Endothelial cell of umbilical vein (primary cell): ENCODE data around the gene FOXP4. TPM values are rescaled to one million over a fixed set of nuclear protein-coding genes. Genes with fewer than 3 reads are reported as not detected.

Experiments
- BruUV-seq: library from RNA; stranded (reverse); fragments of 400-500 nt; replicated peaks from 2 replicates; lab custom pipeline; 2021; lab: Mats Ljungman, UMichigan
- CTCF ChIA-PET: fragments of 300-600, 350-600 bp; sonication (Branson Sonifier 250); formaldehyde crosslinking; loops from one replicate; lab custom pipeline; 2021; ENCODE audit warnings: antibody characterized with exemption, inconsistent platforms; lab: Charles Lee
- POLR2A ChIA-PET: fragments of 300-600, 350-600 bp; sonication (Branson Sonifier 250); formaldehyde crosslinking; loops from one replicate; lab custom pipeline; 2021; ENCODE audit warnings: antibody characterized with exemption, inconsistent platforms; lab: Charles Lee
- DNase-seq: peaks from one replicate; pipeline ENCODE4 v3.0.0-alpha.2; 2011; ENCODE audit warnings: low read depth, low spot score
- FAIRE-seq: peaks from 2 replicates; lab custom pipeline; 2011; peaks lifted over from hg19 to GRCh38; lab: Jason Lieb, UNC
- H2AFZ ChIP-seq: 2 replicates; pipeline ENCODE4 v1.6.0; 2012; ENCODE audit warnings: low read depth, low read length, control low read depth, inconsistent platforms
- H3K27ac ChIP-seq: 2 replicates; pipeline ENCODE4 v1.5.1; 2011; ENCODE audit warnings: low read depth, mild to moderate bottlenecking, control low read depth, low read length, moderate library complexity; ENCODE audit not compliant: insufficient read depth
- H3K27me3 ChIP-seq, 2 experiments: 2 replicates each; pipeline versions ENCODE4 v1.6.0 to v1.6.1; 2011; ENCODE audit warnings: low read length in 2 of 2, mixed read lengths in 1 of 2; ENCODE audit not compliant: control insufficient read depth in 2 of 2, insufficient read depth in 2 of 2
- H3K36me3 ChIP-seq, 2 experiments: 2 replicates in 1 of 2; 3 replicates in 1 of 2; pipeline ENCODE4 v1.5.1; 2011; ENCODE audit warnings: low read length in 2 of 2, mild to moderate bottlenecking in 1 of 2, moderate library complexity in 1 of 2; ENCODE audit not compliant: control insufficient read depth in 2 of 2, insufficient read depth in 2 of 2; ENCODE audit errors: extremely low read depth in 1 of 2
- H3K4me1 ChIP-seq: 3 replicates; pipeline ENCODE4 v1.5.1; 2011; ENCODE audit warnings: mild to moderate bottlenecking, low read length; ENCODE audit not compliant: control insufficient read depth, insufficient read depth; ENCODE audit errors: extremely low read depth
- H3K4me2 ChIP-seq: 2 replicates; pipeline ENCODE4 v1.6.1; 2011; ENCODE audit warnings: low read length, control low read depth, mixed read lengths; ENCODE audit not compliant: insufficient read depth
- H3K4me3 ChIP-seq, 3 experiments: fragments of 200-600 bp in 1 of 3; sonication (generic), shearing (Covaris generic) in 1 of 3; replicated peaks in 1 of 3; 2 replicates each; pipeline ENCODE4 v1.5.1; 2011 to 2016; ENCODE audit warnings: control low read depth in 3 of 3, low read length in 3 of 3, mild to moderate bottlenecking in 2 of 3, inconsistent platforms in 1 of 3, low read depth in 1 of 3, moderate library complexity in 1 of 3; ENCODE audit not compliant: insufficient read depth in 1 of 3
- H3K79me2 ChIP-seq: 2 replicates; pipeline ENCODE4 v1.6.0; 2012; ENCODE audit warnings: low read length, inconsistent platforms; ENCODE audit not compliant: control insufficient read depth, insufficient read depth
- H3K9ac ChIP-seq: replicated peaks from 2 replicates; pipeline ENCODE3; 2011; ENCODE audit warnings: low read length, control low read depth; ENCODE audit not compliant: insufficient read depth; ENCODE audit errors: extremely low read depth
- H3K9me1 ChIP-seq: replicated peaks from 3 replicates; pipeline ENCODE4 v1.6.0; 2011; ENCODE audit warnings: mild to moderate bottlenecking, low read length; ENCODE audit not compliant: control insufficient read depth, insufficient read depth; ENCODE audit errors: extremely low read depth
- H3K9me3 ChIP-seq: replicated peaks from 2 replicates; pipeline ENCODE4 v1.5.1; 2012; ENCODE audit warnings: low read length, inconsistent platforms; ENCODE audit not compliant: control insufficient read depth, insufficient read depth
- H4K20me1 ChIP-seq: replicated peaks from 2 replicates; pipeline ENCODE3; 2011; ENCODE audit warnings: mild to moderate bottlenecking, low read length; ENCODE audit not compliant: control insufficient read depth, insufficient read depth; ENCODE audit errors: extremely low read depth
- CTCF ChIP-seq, 2 donors: IDR thresholded peaks; 1 replicate in 1 of 2; 2 replicates in 1 of 2; pipeline ENCODE4 v1.5.1; 2011; ENCODE audit warnings: low read length in 2 of 2, mild to moderate bottlenecking in 2 of 2, moderate library complexity in 2 of 2, control low read depth in 1 of 2, inconsistent platforms in 1 of 2, low read depth in 1 of 2; ENCODE audit not compliant: insufficient read depth in 1 of 2; ENCODE audit errors: extremely low read depth in 1 of 2
- EZH2 ChIP-seq: IDR thresholded peaks from 2 replicates; pipeline ENCODE4 v1.6.1; 2012; ENCODE audit warnings: borderline replicate concordance, low read depth, mild to moderate bottlenecking, moderate library complexity, low read length, inconsistent platforms; ENCODE audit not compliant: severe bottlenecking
- FOS ChIP-seq: IDR thresholded peaks from 2 replicates; pipeline ENCODE4 v1.6.1; 2011; ENCODE audit warnings: mild to moderate bottlenecking, low read length, moderate library complexity, borderline replicate concordance; ENCODE audit not compliant: insufficient read depth
- GATA2 ChIP-seq: IDR thresholded peaks from 2 replicates; pipeline ENCODE4 v1.7.0; 2011; ENCODE audit warnings: low read depth, mild to moderate bottlenecking, moderate library complexity, mixed read lengths, low read length; ENCODE audit not compliant: insufficient read length, insufficient read depth
- JUN ChIP-seq: IDR thresholded peaks from 2 replicates; pipeline ENCODE4 v1.6.1; 2011; ENCODE audit warnings: borderline replicate concordance, low read depth; ENCODE audit not compliant: insufficient read length, insufficient read depth
- MAX ChIP-seq: IDR thresholded peaks from 2 replicates; pipeline ENCODE4 v1.6.1; 2011; ENCODE audit not compliant: insufficient read depth, insufficient read length
- MYC ChIP-seq: IDR thresholded peaks from one replicate; pipeline ENCODE4 v1.6.1; 2011; ENCODE audit warnings: mild to moderate bottlenecking, low read depth, low read length
- POLR2A ChIP-seq: IDR thresholded peaks from 2 replicates; pipeline ENCODE4 v1.6.1; 2012; ENCODE audit warnings: low read depth, mild to moderate bottlenecking, control low read depth, low read length
- POLR2AphosphoS5 ChIP-seq: IDR thresholded peaks from 2 replicates; pipeline ENCODE4 v1.6.1; 2012; ENCODE audit warnings: low read depth, mild to moderate bottlenecking, control low read depth, low read length, moderate library complexity; ENCODE audit not compliant: insufficient read depth
- dilution Hi-C: fragments of 300-500 bp; cut with MboI; formaldehyde crosslinking; loops from one replicate; pipeline ENCODE4 v1.15.0; 2019; ENCODE audit warnings: low sequenced_read_pairs; ENCODE audit not compliant: extremely low pct_ligation_motif_present
- intact Hi-C: fragments of 100-400 bp; cut with micrococcal nuclease; formaldehyde crosslinking; loops from one replicate; pipeline ENCODE4 v1.10.0; 2022
- polyA plus RNA-seq, 4 experiments: library from polyadenylated mRNA; depleted of rRNA in 3 of 4; stranded (reverse) in 3 of 4; unstranded in 1 of 4; fragments of >200 nt; gene quantifications; 2 replicates each; pipeline versions ENCODE4 v1.2.1 to v1.2.3, GENCODE V29; 2011 to 2012; ENCODE audit warnings: missing spikeins in 1 of 4
- total RNA-seq: library from RNA; stranded (reverse); gene quantifications from 2 replicates; pipeline ENCODE4 v1.2.3, GENCODE V29; 2021

FOXP4 gene
- total and polyA plus RNA-seq, 2 donors (not counting 3 experiments of a cell fraction or from before 2014, with no cell fraction given): 5.6 to 23.9 TPM

GRCh38 chr6:41575598-41575997 lies 29.4 kb downstream of the FOXP4 start:
- no peaks in the 10 kb centered on the region for H3K79me2 ChIP-seq
- H3K9ac ChIP-seq: no peak overlapping the region
- no peaks in the 10 kb centered on the region for H3K27me3 ChIP-seq
- no peak for DNase-seq
- H2AFZ ChIP-seq: no peak overlapping the region
- no peak overlapping the region for H3K4me3 ChIP-seq
- ChIA-PET POLR2A (no interaction called here), CTCF (no interaction called here)
- H3K4me1 ChIP-seq: peaks cover 18% of the 10 kb centered on the region
- no peak overlapping the region for H3K4me2 ChIP-seq
- no peak for TF ChIP-seq FOS
- no peak for TF ChIP-seq MAX
- TF ChIP-seq JUN: no peak
- TF ChIP-seq POLR2A: no peak
- intact Hi-C loops (no loop called here), dilution Hi-C loops (no loop called here)
- no peak for FAIRE-seq
- H4K20me1 ChIP-seq: no peaks in the 10 kb centered on the region
- no peaks in the 10 kb centered on the region for H3K9me3 ChIP-seq
- H3K27ac ChIP-seq: no peak overlapping the region
- no peaks in the 10 kb centered on the region for H3K9me1 ChIP-seq
- peaks cover 0 to 5% of the 10 kb centered on the region in 2 experiments for H3K36me3 ChIP-seq
- no TSS peak for BruUV-seq

- TF ChIP-seq JUN (no peak), GATA2 (no peak), POLR2AphosphoS5 (no peak), CTCF (IDR thresholded peaks at IDR 0.05; ENCODE audit: extremely low read depth in 1 of 2, insufficient read depth in 1 of 2, low read depth in 1 of 2, low read length in 2 of 2) (no peak), FOS (no peak), EZH2 (no peak), MAX (no peak), POLR2A (no peak), MYC (no peak)
- H3K27ac ChIP-seq: no peak overlapping the region
- no peak overlapping the region for H3K4me2 ChIP-seq
- no peaks in the 10 kb centered on the region for H3K9me1 ChIP-seq
- FAIRE-seq: no peak
- H3K79me2 ChIP-seq: no peaks in the 10 kb centered on the region
- no peaks in the 10 kb centered on the region for H3K27me3 ChIP-seq
- ChIA-PET CTCF (no interaction called here), POLR2A (no interaction called here)
- DNase-seq: no peak
- H3K4me1 ChIP-seq: peaks cover 29% of the 10 kb centered on the region
- H2AFZ ChIP-seq: no peak overlapping the region
- no peak overlapping the region for H3K9ac ChIP-seq
- H4K20me1 ChIP-seq: no peaks in the 10 kb centered on the region
- no peaks in the 10 kb centered on the region for H3K9me3 ChIP-seq
- intact Hi-C loops: no loop called here
- no TSS peak for BruUV-seq
- peaks cover 0 to 2% of the 10 kb centered on the region in 2 experiments for H3K36me3 ChIP-seq
- no peak overlapping the region for H3K4me3 ChIP-seq
- dilution Hi-C loops: no loop called here
Observed at GRCh38 chr6:41576667-41577066, 30.5 kb downstream of the FOXP4 start.
